Kasumi-1 (cell line): ENCODE data around the gene TNN.
"Not testable (repeated sequence)": the region's sequence is repeated elsewhere in the genome, so short reads cannot be mapped to it uniquely, and the experiment has no call there.

Experiments
- DNase-seq, 2 experiments: peaks; one replicate each; lab custom pipeline; 2025; lab: John Stamatoyannopoulos, UW

Gene TNN

DNA sequence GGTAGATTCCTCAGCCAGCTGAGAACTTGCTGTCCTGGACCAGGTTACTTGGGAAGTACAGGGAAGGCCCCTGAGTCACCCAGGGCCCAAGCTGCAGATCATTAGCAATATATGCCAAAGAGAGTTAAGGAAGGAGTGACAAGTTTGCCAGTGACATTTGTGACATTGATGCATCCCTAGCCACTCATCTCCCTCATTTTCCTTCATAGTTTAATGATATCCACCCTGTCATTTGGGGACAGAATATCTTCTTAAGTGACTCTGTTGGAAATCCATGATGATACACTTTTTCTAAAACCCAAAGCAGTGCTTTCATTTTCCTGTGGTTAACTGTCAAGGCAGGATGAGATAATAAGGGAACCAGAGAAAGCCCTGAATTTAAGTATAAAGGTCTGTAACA, 3.2 kb downstream of the TNN start:
- DNase-seq = no peak

DNA sequence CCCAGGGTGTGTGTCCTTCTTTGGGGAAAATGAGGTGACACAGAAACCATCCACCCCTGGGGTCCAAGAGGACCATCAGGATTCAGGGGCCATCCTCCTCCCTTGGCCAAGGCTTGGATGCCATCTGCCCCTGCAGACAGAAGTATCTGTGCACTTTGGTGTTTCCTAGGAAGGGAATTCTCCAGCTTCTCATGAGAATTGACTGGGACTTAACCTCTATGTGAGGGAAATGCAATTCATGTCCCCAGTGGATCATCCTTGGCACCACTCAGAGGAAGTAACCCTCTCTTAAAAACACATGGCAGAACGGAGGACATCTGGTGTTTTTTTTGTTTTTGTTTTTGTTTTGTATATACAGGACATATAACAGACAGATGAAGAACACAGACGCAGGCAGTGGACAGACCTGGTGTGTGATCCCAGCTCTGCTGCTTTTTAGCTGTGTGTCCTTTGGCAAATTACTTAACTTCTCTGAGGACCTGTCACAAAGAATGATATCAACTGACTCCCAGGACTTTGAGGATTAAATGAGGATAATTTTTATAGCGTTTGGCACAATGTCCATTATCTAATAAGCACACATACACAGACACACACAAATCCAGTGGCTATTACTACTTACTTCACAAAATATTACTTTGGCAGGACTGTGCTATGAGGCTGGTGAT, 3.8 kb downstream of the TNN start:
- DNase-seq = no peak

DNA sequence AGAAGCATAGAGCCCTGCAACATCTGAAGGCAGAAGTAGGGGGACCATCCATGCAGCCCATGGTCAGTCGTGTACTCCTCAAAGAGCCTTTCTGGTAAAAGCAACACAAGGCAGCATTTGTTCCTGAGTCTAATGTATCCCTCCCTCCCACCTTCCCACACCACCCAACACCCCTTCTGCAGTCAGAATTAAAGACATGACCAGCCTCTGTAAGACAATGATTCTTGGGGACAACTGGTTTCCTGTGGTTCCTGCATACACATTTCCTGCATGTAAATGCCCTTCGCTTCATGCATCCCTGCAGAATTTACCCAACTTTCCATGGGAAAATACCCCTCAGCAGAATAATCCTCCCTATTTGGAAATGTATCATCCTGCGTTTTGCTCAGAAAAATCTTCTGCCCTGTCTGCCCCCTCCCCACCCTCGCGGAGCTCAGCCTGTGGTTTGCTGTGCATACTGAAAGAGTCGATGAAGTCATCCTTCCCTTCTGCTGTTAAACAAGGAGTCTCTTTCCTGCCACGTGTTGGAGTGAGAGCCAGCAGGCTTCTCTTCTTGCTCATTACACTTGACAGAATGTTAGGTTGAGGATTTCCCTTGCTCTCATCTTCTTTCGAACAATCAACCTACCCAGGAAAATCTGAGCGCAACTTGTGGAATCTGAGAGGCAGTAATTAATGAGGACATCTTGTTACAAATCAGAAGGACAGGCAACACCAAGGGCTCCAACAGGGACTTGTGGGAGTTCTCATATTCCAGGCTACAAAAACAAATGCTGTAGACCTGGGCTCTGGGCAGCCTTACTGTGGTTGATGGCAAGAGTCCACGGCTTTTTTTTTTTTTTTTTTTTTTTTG, 4.7 kb downstream of the TNN start:
- peak; percentile 85 to 86 for DNase-seq

DNA sequence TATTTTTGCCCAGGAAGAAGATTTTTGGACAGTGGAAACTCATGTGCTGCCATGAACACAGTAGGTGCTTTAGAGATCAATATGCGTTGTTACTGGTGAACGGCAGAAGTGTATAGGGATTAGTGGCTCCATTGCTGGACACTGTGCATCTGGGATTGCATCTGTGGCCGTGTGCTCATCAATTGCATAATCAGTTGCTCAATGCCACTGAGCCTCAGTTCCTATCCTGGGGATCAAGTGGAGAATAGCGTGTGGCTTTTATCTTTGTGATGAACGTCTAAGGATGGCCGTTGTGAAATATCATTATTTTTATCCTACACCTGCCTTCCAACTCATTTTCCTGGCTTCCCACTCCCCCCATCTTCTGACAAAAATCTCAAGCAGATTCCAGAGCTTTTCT, 5.4 kb downstream of the TNN start:
- no peak for DNase-seq

DNA sequence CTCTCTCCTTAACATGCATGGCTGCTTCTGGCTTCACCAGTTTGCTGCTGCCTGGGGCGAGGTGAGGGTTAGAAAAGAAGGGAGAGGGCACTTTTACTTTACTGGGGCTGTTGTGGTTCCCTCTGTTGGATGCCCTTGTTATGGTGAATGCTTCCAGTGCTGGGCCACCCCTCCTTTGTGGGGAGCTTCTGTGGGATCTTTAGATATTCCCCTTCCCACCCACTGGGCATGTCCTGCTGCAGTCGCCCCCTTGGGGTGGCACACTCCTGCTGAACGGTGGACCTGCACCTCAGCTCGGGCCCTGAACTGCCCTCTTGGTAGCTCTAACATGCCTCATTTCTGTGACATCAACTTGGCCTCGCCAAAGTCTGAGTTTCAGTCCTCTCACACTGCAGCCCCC, 6.0 kb downstream of the TNN start:
- no peak for DNase-seq

DNA sequence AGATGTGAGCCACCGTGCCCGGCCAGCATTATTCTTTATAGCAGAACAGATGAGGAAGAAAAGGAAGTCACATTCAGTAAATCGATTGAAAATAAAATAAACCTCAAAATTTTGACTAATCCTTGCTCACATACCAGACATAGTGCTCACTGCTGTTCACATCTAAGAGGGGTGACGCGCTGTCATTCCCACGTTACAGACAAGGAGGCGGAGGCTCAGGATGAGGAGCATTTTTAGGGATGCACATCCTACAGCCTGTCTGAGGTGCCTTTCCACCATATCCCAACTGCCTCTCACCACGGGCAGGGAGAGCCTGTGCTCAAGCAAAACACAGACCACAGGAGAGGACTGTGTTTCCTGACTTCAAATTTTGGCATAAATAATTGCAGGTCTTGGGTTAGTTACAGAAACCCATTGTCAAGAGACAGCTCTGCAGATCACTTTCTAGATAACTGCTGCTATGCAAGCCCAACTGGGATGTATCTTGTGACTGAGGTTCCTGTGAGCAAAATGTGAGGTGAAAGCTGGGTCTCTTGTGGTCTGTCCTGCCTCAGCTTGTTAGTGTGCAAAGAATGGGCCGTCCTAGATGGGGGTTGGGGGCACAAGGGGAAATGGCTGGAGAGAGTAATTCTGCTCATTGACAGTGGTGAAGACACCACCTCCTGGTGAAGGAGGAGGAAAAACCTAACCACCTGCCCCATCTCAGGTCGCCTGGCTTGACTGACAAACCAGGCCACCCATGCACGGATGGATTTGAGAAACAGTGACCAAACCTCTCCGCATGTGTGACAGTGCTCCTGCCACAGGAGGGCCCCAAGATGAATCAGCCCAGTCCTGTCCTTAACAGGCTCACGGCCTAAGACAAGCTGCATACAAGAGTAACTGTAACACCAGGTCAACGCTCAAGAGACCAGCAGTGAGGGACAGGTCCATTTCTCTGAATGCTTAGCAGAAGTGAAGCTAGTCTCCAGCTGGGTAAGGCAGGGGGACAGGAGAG, 8.2 kb downstream of the TNN start:
- DNase-seq = no peak

DNA sequence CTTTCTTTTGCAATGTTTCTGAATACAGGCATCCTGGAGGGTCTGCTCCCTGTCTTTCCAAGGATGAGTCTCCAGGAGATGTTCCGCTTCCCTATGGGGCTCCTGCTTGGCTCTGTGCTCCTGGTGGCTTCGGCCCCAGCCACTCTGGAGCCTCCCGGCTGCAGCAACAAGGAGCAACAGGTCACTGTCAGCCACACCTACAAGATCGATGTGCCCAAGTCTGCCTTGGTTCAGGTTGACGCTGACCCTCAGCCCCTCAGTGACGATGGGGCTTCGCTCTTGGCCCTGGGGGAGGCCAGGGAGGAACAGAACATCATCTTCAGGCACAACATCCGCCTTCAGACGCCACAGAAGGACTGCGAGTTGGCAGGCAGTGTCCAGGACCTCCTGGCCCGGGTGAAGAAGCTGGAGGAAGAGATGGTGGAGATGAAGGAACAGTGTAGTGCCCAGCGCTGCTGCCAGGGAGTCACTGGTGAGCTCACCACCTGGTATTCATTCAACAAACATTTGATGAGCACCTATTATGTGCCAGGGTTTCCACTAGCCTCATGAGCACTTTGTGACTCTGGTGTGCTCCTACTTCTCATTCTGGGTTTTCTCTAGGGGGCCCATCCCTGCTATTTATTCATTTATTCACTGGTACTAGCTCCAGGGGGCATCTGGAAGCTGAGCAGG, 9.9 kb downstream of the TNN start:
- no peak for DNase-seq

DNA sequence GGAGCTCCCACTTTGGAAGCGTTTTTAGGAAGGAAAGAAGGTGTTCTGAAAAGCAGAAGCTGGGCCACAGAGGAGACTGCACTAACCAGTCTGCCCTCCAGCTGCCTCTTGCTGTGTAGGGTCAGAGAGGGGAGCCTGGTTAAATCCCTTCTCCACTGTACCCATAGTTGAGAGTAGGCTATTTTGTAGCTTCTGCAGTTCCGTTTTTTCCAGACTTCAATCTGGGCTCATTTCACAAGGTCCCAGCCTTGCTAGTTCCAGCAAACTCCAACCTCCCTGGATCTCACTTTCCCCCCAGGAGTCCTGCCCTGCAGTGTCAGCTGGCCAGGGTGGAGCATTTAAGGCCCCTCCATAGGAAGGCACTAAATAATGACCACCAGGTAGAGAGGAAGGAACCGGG, 11.0 kb downstream of the TNN start:
- peak in 1 of 2 experiments; percentile 4 for DNase-seq

DNA sequence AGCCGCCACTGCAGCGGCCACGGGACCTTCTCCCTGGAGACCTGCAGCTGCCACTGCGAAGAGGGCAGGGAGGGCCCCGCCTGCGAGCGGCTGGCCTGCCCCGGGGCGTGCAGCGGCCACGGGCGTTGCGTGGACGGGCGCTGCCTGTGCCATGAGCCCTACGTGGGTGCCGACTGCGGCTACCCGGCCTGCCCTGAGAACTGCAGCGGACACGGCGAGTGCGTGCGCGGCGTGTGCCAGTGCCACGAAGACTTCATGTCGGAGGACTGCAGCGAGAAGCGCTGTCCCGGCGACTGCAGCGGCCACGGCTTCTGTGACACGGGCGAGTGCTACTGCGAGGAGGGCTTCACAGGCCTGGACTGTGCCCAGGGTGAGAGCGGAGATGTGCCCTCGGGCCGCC, 11.7 kb downstream of the TNN start:
- no peak for DNase-seq

DNA sequence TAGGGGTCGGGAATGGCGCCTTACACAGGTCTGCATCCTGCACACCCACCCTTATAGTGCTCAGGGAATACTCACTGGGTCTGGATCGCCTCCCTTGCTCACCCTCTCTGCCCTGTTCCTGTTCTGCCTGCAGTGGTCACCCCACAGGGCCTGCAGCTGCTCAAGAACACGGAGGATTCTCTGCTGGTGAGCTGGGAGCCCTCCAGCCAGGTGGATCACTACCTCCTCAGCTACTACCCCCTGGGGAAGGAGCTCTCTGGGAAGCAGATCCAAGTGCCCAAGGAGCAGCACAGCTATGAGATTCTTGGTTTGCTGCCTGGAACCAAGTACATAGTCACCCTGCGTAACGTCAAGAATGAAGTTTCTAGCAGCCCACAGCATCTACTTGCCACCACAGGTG, 12.4 kb downstream of the TNN start:
- DNase-seq = no peak

DNA sequence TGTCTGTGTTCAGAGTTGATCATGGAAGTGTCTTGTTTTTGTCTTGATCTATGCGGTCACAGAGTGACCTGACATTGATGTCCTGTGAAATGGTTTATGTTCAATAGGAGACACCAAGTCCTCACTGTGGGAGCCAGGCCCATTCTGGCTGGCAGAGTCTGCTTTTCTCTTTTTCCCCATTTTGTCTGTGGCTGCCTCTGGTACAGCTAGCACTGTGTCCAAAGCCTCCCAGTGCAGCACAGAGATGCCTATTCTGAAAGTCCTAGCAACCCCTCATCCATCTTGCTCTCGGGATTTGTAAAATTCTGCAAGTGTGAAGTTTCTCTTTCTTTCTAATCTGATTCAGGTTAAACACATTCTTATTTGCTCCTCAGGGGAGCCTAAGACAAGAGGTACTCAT, 14.3 kb downstream of the TNN start:
- no peak for DNase-seq

DNA sequence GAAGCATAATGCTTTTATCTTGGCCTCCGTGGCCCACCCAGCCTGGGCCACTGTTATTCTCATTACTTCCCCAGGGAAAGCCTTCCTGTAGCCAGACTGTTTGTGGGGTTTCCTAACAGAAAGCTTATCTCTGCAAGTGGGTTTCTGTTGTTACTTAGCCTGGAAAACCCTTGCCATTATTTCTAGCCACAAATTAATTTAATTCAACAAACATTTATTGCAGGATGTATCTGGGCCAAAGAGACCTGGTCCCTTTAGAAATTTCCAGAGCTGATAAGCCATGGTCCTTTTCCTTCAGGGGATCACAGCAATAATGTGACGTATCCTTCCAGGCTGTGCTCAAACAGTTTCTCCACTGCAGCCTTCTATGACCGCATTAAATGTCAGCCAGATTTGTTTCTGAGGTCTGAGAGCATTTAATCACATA, 20.9 kb downstream of the TNN start:
- DNase-seq = no peak

DNA sequence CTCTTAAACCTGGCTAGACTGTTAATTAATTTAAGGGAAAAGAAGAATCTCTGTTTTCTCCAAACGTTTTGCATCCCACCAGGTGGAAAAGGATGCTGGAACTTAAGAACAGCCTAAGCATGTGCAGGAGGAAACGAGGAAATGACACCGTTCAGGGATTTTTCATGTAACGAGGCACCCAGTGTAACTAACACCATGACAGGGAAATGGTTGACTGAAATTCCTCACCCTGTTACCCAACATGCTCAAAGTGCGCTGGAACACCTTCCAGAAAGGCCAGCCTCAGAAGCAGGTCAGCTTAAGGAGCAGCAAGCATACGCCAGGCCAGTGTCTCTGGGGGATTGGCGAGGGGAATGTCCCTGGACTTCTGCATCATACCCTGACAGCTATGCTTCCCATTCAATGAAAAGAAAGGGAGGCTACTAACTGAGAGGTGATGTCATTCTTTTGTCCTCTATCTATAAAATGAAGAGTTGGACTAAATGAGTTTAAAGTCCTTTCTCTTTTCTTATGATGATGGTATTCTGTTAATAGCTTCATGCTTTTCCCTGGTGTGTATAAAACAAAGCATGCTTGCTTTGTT, 21.6 kb downstream of the TNN start:
- no peak for DNase-seq

DNA sequence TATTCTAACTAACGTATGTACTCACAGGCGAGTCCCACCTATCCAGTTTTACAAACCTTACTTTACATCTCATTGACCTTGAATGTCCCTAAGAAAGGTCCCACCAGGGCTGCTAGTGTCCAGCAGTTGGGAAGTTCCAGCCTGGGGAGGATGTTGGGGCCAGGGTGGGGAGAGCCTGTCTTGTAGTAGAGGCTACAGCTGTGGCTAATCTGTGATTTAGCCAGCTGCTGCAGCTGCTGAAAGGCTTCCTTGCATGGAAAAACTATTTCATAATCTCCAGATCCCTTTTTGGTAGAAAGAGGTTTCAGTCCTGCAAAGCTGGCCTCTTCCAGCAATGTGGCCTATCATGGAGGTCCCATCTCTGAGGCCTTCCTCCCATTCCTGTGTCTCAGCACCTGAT, 23.1 kb downstream of the TNN start:
- DNase-seq = no peak

DNA sequence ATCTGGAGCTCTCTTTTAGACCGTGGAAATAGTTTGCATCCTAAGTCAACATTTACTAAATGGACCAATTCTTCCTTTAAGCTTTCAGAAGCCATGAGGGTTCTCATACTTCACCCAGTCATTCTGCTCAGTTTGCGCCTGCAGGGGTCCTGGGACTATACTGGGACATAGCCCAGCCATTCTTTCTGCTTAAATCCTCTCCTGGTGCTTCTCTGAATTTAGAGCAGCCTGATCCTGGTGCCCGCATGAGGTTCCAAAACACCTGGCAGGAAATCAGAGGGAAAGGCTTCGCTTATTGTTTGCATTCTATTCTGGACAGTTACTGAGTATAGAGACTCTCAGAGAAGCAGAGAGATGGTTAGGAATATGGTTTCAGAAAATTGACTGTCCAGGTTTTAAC, 27.0 kb downstream of the TNN start:
- DNase-seq = no peak

DNA sequence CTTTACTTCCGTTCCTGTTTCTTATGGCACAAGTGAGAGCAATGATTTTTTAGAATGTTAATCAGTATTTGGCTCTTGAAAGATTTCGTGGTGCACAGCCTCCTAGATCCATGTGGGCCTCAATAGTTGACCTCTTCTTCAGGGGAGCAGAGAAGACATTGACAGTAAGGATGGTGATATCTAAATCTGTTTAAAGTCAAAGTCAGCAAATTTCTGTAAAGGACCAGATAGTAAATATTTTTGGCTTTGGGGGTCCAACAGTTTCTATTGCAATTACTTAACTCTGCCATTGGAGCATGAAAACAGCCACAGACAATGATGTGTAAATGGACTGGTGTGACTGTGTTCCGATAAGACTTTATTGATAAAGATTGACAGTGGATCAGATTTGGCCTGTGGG, 27.4 kb downstream of the TNN start:
- DNase-seq = no peak

DNA sequence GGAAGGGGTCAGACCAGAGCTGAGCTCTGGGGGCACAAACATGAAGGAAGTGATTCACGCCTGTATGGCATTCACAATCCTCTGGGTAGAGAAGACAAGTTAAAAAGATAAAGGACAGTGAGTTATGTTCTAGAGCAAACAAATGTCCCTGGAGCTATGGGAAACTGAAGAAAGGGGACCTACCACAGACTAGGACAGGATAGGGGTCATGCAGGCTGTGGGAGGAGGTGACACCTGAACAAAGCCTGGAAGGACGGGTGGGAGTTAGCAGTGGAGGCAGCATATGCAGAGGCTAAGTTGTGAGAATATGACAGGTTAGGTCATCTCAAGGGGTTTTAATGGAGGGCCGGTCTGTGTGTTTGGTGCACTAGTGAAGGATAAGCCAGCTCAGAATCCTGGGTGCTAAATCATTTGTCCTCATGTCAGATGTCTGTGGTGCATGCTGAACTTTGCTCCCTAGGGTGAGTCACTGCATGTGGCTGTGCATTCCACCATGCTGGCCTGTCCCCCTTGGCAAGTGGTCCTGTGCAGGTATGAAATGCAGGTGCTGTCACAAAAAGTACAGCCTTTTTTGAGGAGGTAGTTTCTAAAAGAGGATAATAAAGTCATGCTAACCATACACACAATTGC, 28.5 kb downstream of the TNN start:
- DNase-seq = no peak

DNA sequence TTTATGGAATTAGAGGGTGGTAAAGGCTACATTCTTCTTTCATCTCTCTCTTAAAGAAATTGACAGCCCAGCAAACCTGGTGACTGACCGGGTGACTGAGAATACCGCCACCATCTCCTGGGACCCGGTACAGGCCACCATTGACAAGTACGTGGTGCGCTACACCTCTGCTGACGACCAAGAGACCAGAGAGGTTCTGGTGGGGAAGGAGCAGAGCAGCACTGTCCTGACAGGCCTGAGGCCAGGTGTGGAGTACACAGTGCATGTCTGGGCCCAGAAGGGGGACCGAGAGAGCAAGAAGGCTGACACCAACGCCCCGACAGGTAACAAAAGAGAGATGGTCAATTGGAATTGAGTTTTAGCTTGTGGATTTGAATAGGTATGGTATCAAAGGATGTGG, 29.7 kb downstream of the TNN start:
- DNase-seq = no peak

DNA sequence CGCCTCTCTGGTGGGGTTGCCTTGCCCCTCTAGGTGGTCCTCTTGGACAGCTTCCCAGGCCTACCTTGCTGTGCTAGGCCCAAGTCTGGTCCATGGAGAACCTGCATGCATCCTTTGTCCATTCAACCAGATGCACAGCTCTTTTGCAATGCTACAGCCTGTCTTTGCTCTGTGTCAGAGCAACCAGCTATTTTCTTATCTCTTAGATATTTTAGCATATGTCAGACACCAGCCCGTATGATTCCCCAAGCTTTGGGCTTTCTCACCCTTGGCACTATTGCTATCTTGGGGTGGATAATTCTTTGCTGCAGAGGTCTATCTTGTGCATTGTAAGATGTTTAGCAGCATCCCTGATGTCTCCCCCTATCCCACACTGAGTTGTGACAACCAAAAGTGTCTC, 32.3 kb downstream of the TNN start:
- no peak for DNase-seq

DNA sequence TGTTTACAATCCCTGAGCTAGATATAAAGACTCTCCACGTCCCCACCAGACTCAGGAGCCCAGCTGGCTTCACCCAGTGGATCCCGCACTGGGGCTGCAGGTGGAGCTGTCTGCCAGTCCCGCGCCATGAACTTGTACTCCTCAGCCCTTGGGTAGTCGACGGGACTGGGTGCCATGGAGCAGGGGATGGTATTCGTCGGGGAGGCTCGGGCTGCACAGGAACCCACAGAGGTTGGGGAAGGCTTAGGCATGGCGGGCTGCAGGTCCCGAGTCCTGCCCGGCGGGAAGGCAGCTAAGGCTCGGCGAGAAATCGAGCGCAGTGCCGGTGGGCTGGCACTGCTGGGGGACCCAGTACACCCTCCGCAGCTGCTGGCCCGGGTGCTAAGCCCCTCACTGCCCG, 34.5 kb downstream of the TNN start:
- DNase-seq = not testable (repeated sequence)

DNA sequence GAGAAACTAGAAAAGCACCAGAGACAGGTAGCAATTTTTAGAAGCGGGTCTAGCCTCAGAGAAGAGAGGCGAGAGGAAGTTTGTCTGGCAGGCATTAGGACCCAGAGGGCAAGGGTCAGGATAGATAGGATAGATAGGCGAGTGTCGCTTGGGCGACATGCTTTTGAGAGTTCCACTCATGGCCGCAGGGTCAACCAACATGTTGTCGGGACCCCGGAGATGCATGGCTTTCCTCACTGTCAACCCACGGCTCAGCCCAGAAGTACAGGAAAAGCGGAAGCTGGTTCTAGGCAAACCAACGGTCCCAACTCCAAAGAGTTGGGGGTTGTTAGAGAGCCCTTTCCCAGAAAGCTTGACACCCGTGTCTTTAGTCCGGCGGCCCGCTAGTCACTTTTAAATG, 38.9 kb downstream of the TNN start:
- not testable (repeated sequence) for DNase-seq
